Activated naive CD4-positive, alpha-beta T cell treated with anti-CD3 and anti-CD28 coated beads, Interleukin-2, amount 10 ng/mL, durations not matched to agents 7 days and 5 days (primary cell): ENCODE results near the gene GRB14.
"Not testable (repeated sequence)": the region's sequence is repeated elsewhere in the genome, so short reads cannot be mapped to it uniquely, and the experiment has no call there.

Experiments used
- CTCF ChIA-PET: fragments of 350-600 bp; sonication (Branson Sonifier 250); formaldehyde crosslinking; loops from one replicate; lab custom pipeline; 2021; ENCODE audit warnings: antibody characterized with exemption; lab: Charles Lee
- DNase-seq: peaks from one replicate; pipeline ENCODE4 v3.0.0-alpha.2; 2020
- H3K27ac Mint-ChIP-seq: one replicate; pipeline ENCODE4 v1.8.0; 2021; ENCODE audit warnings: mild to moderate bottlenecking, moderate library complexity, mixed read lengths
- H3K27me3 Mint-ChIP-seq: one replicate; pipeline ENCODE4 v1.8.0; 2021; ENCODE audit warnings: mild to moderate bottlenecking, mixed read lengths
- H3K36me3 Mint-ChIP-seq: one replicate; pipeline ENCODE4 v1.8.0; 2021; ENCODE audit warnings: mixed read lengths
- H3K4me1 Mint-ChIP-seq: one replicate; pipeline ENCODE4 v1.8.0; 2021; ENCODE audit warnings: mixed read lengths
- H3K4me3 Mint-ChIP-seq: one replicate; pipeline ENCODE4 v1.8.0; 2021; ENCODE audit warnings: mild to moderate bottlenecking, moderate library complexity, mixed read lengths
- H3K9me3 Mint-ChIP-seq: one replicate; pipeline ENCODE4 v1.8.0; 2021; ENCODE audit warnings: mixed read lengths

The GRB14 gene

GRCh38 chr2:164465047-164465446 lies 156.2 kb downstream of the GRB14 start:
- H3K4me3 Mint-ChIP-seq, H3K9me3 Mint-ChIP-seq: not testable (repeated sequence)

GRCh38 chr2:164464376-164464775 lies 156.9 kb downstream of the GRB14 start:
- DNase-seq = no peak
- Mint-ChIP-seq H3K27ac (no peak overlapping the region), H3K27me3 (no peaks in the 10 kb centered on the region), H3K9me3 (peaks cover 1% of the 10 kb centered on the region), H3K4me1 (no peaks in the 10 kb centered on the region), H3K36me3 (no peaks in the 10 kb centered on the region), H3K4me3 (no peak overlapping the region)
- CTCF ChIA-PET = interaction anchor here (0.7 kb wide), 1 partner anchor 33 kb away, joined by 3 read pairs; no protein-coding TSS in a partner anchor

More at GRCh38 chr2:164465047-164465446, 156.2 kb downstream of the GRB14 start:
- H3K36me3 Mint-ChIP-seq, H3K4me1 Mint-ChIP-seq, DNase-seq, H3K27ac Mint-ChIP-seq, CTCF ChIA-PET, H3K27me3 Mint-ChIP-seq: not testable (repeated sequence)

- H3K4me3 Mint-ChIP-seq = no peak overlapping the region
- H3K27me3 Mint-ChIP-seq = no peaks in the 10 kb centered on the region
- no peaks in the 10 kb centered on the region for H3K36me3 Mint-ChIP-seq
- CTCF ChIA-PET = no interaction called here
- H3K27ac Mint-ChIP-seq = no peak overlapping the region
- no peak for DNase-seq
- H3K9me3 Mint-ChIP-seq = no peaks in the 10 kb centered on the region
- H3K4me1 Mint-ChIP-seq = no peaks in the 10 kb centered on the region
Observed at GRCh38 chr2:164458792-164459191, 162.5 kb downstream of the GRB14 start.

GRCh38 chr2:164457271-164457670 lies 164.0 kb downstream of the GRB14 start:
- H3K9me3 Mint-ChIP-seq = no peaks in the 10 kb centered on the region
- H3K27me3 Mint-ChIP-seq = no peaks in the 10 kb centered on the region
- no peak overlapping the region for H3K4me3 Mint-ChIP-seq
- CTCF ChIA-PET = no interaction called here
- DNase-seq = no peak
- no peaks in the 10 kb centered on the region for H3K4me1 Mint-ChIP-seq
- no peaks in the 10 kb centered on the region for H3K36me3 Mint-ChIP-seq
- no peak overlapping the region for H3K27ac Mint-ChIP-seq

- Mint-ChIP-seq H3K4me3 (no peak overlapping the region), H3K4me1 (no peaks in the 10 kb centered on the region), H3K27ac (no peak overlapping the region), H3K9me3 (no peaks in the 10 kb centered on the region), H3K27me3 (no peaks in the 10 kb centered on the region), H3K36me3 (no peaks in the 10 kb centered on the region)
- DNase-seq = no peak
- CTCF ChIA-PET = no interaction called here
Observed at GRCh38 chr2:164456619-164457018, 164.7 kb downstream of the GRB14 start.

GRCh38 chr2:164453656-164454305 lies 167.5 kb downstream of the GRB14 start:
- Mint-ChIP-seq H3K4me3 (no peak overlapping the region), H3K27ac (no peak overlapping the region), H3K36me3 (no peaks in the 10 kb centered on the region), H3K27me3 (no peaks in the 10 kb centered on the region), H3K4me1 (no peaks in the 10 kb centered on the region), H3K9me3 (no peaks in the 10 kb centered on the region)
- DNase-seq = no peak
- CTCF ChIA-PET = no interaction called here

GRCh38 chr2:164450278-164450677 lies 171.0 kb downstream of the GRB14 start:
- no peaks in the 10 kb centered on the region for H3K27me3 Mint-ChIP-seq
- no peaks in the 10 kb centered on the region for H3K9me3 Mint-ChIP-seq
- H3K4me3 Mint-ChIP-seq = no peak overlapping the region
- no peaks in the 10 kb centered on the region for H3K36me3 Mint-ChIP-seq
- no peak overlapping the region for H3K27ac Mint-ChIP-seq
- no peaks in the 10 kb centered on the region for H3K4me1 Mint-ChIP-seq
- DNase-seq = no peak
- CTCF ChIA-PET = no interaction called here

- CTCF ChIA-PET = no interaction called here
- Mint-ChIP-seq H3K27ac (no peak overlapping the region), H3K4me1 (no peaks in the 10 kb centered on the region), H3K9me3 (no peaks in the 10 kb centered on the region), H3K27me3 (no peaks in the 10 kb centered on the region), H3K36me3 (no peaks in the 10 kb centered on the region), H3K4me3 (no peak overlapping the region)
- DNase-seq = no peak
Observed at GRCh38 chr2:164449706-164450105, 171.6 kb downstream of the GRB14 start.

GRCh38 chr2:164447660-164448059 lies 173.6 kb downstream of the GRB14 start:
- Mint-ChIP-seq H3K27me3 (no peaks in the 10 kb centered on the region), H3K36me3 (no peaks in the 10 kb centered on the region), H3K4me1 (no peaks in the 10 kb centered on the region), H3K9me3 (no peaks in the 10 kb centered on the region), H3K27ac (no peak overlapping the region), H3K4me3 (no peak overlapping the region)
- CTCF ChIA-PET = no interaction called here
- no peak for DNase-seq
